Fibroblast of mammary gland (primary cell): ENCODE data around the gene LRFN2.

Experiments
- DNase-seq: peaks from one replicate; pipeline ENCODE4 v3.0.0-alpha.2; 2010; ENCODE audit warnings: low read depth
- H3K4me3 ChIP-seq: 2 replicates; pipeline ENCODE4 v1.5.1; 2011; ENCODE audit warnings: low read depth, mild to moderate bottlenecking, low read length, moderate library complexity; ENCODE audit not compliant: control insufficient read depth
- CTCF ChIP-seq: conservative IDR thresholded peaks from 2 replicates; pipeline ENCODE4 v1.5.1; 2011; ENCODE audit warnings: low read depth, low read length, inconsistent platforms; ENCODE audit not compliant: control insufficient read depth, insufficient read depth

LRFN2 gene

DNA sequence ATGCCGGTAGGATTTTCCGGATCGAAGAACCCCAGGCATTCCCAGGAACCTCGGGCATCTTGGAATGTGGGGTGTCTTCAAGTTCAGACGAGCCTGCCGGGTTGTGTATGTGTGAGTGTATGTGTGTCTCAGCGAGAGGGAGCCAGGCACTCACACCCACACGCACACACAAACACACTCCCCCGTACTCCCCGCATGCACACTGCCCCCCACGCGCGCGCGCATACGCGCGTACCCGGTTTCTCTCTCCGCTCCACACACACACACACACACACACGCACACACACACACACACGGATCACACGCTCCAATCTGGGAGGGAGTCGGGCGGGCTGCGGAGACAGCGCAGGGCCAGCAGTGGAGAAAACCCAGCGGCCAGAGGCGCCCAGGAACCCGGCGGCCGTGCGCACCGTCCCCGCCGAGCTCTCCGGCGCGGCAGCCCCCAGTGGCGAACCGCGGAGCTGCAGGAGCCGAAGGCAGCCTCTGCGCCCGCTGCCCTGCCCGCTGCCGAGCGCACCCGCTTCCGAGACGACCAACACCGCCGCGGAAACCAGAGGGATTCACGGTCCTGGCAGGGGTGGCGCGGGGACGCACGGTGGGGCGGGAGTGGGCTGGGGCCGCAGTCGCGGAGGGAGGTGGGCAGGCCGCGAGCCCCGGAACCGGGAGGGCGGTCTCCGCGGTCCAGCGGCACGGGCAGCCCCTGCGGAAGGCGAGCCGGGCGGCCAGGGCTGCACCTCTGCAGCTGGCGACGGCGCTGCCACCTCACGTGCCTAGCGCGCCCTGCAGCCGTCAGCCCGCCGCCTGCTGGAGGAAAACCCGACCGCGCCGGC is at the start of gene LRFN2:
Gene LRFN2 (minus strand): TSS at position 125 of the 830 bp plus-strand sequence.
- H3K4me3 ChIP-seq, result peak within 1 kb of the TSS; percentile 29
- no peak for TF ChIP-seq CTCF
- peak; percentile 56 for DNase-seq

DNA sequence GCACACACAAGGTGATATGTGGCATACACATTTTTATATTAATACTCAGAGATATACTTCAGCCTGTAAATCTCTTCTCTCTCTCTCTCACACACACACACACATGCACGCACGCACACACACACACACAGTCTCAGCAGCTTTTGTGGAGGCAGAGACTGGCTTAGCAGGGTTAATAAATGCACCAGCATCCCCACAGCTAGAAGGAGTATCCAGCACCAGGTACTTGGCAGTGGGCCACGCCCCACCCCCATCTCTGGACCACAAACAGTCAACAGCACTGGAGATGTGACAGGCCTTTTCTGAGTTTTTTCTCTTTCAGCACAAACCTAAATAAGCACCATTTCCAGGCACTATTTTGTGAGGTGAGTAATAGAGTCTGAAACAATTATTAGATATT is 47.3 kb upstream of the LRFN2 start:
- TF ChIP-seq CTCF, result no peak
- DNase-seq, result no peak
- no peak overlapping the region for H3K4me3 ChIP-seq

DNA sequence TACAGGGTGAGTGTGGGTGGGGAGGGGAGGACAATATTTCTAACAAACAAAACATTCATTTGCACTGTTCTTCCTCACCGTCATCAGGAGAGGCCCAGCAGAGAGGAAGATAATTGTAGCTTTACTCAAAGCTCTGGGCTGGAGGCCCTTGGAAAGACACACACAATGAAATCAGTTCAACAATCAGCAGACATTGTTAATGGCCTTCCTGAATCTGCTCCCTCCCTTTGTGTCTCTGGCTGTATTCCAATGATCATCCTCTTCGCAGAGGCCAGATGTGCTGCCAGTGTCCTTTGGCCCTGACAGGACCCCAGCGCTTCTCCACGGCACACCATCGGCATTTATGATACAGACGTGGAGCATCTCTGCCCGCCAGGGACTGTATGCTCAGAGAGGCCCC is 44.6 kb upstream of the LRFN2 start:
- no peak for DNase-seq
- no peak for TF ChIP-seq CTCF
- no peak overlapping the region for H3K4me3 ChIP-seq

DNA sequence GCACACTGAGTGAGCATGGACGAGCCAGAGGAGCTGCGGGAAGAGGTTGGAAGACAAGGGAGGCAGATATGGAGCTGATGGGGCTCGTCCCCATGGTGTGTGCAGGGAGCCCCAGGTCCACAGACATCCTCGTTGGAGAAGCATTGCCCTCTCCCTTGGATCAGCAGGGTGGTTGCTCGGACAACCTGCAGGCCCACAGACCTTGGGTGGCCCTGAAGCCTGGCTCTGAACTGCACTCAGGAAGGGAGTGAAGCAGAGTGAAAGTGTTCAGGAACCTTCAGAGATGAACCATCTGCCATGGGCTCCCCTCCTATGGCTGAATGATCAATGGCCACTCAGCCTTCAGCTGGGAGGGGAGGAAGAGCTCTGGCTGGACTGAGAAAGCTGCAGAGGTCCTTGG is 43.3 kb upstream of the LRFN2 start:
- DNase-seq, result no peak
- no peak overlapping the region for H3K4me3 ChIP-seq
- no peak for TF ChIP-seq CTCF

GRCh38 chr6:40630051-40630450 is 42.9 kb upstream of the LRFN2 start:
- no peak for TF ChIP-seq CTCF
- no peak for DNase-seq
- no peak overlapping the region for H3K4me3 ChIP-seq

DNA sequence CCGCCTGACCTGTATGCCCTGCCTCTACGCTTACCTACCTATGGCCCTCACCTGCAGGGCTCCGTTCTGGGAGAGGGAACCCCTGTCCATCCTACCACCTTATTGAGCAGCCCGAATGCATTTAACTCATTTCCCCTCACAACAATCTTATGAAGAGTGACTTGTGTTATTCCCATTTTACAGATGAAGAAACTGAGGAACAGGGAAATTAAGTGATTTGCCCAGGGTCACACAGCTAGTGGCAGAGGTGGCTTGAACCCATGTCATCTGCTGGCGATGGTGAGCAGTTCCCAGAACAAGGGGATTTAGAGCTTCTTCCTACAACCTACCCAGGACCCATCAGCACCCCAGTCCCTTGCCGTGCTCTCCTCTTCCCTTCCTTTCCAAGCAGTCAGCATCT is 42.3 kb upstream of the LRFN2 start:
- no peak for TF ChIP-seq CTCF
- DNase-seq, result no peak
- no peak overlapping the region for H3K4me3 ChIP-seq

- no peak overlapping the region for H3K4me3 ChIP-seq
- no peak for DNase-seq
- no peak for TF ChIP-seq CTCF
These were observed 40.2 kb upstream of the LRFN2 start for GRCh38 chr6:40627316-40627715.
